ENCODE results near the gene EVC2.

The EVC2 gene

GRCh38 chr4:5563856-5564255 lies 144.5 kb downstream of the EVC2 start:
- in situ Hi-C loops (cut with HindIII; ENCODE audit: low sequenced_read_pairs) = no loop called here
- no peak for DNase-seq (ENCODE audit: low read depth, low spot score)
- no peak overlapping the region for H3K4me3 ChIP-seq (ENCODE audit: low read depth, low read length)
- TF ChIP-seq, protein P1, sequence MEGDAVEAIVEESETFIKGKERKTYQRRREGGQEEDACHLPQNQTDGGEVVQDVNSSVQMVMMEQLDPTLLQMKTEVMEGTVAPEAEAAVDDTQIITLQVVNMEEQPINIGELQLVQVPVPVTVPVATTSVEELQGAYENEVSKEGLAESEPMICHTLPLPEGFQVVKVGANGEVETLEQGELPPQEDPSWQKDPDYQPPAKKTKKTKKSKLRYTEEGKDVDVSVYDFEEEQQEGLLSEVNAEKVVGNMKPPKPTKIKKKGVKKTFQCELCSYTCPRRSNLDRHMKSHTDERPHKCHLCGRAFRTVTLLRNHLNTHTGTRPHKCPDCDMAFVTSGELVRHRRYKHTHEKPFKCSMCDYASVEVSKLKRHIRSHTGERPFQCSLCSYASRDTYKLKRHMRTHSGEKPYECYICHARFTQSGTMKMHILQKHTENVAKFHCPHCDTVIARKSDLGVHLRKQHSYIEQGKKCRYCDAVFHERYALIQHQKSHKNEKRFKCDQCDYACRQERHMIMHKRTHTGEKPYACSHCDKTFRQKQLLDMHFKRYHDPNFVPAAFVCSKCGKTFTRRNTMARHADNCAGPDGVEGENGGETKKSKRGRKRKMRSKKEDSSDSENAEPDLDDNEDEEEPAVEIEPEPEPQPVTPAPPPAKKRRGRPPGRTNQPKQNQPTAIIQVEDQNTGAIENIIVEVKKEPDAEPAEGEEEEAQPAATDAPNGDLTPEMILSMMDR (IDR thresholded peaks at IDR 0.05; ENCODE audit: low read depth, low read length) = no peak

GRCh38 chr4:5562476-5562875 lies 145.9 kb downstream of the EVC2 start:
- in situ Hi-C loops (cut with HindIII; ENCODE audit: low sequenced_read_pairs) = no loop called here
- no peak for DNase-seq (ENCODE audit: low read depth, low spot score)
- TF ChIP-seq, protein P1 (IDR thresholded peaks at IDR 0.05; ENCODE audit: low read depth, low read length) = no peak
- no peak overlapping the region for H3K4me3 ChIP-seq (ENCODE audit: low read depth, low read length)

- in situ Hi-C loops (cut with HindIII; ENCODE audit: low sequenced_read_pairs) = no loop called here
- TF ChIP-seq, protein P1 (IDR thresholded peaks at IDR 0.05; ENCODE audit: low read depth, low read length) = no peak
- DNase-seq (ENCODE audit: low read depth, low spot score) = no peak
Measured at GRCh38 chr4:5561286-5561685, 147.1 kb downstream of the EVC2 start.

DNA sequence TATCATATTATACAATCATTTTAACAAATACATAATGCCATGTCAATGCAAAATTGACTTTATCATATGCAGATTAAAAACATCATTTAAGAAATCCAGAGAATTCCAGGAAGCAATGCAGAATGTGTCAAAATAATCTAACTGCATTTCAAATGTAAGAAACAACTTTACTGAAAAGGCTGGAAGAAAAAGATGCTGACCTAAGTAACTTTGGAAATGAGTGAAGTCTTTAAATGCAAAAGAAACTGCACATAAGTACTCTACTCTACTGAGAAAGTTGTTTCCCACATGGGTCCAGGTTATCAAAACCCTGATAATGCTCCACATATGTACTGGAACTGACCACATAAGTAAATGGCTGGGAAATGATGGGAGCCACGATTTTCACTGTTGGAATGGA lies 149.9 kb downstream of the EVC2 start:
- no peak overlapping the region for H3K4me3 ChIP-seq (ENCODE audit: low read depth, low read length)
- TF ChIP-seq, protein P1 (IDR thresholded peaks at IDR 0.05; ENCODE audit: low read depth, low read length) = no peak
- in situ Hi-C loops (cut with HindIII; ENCODE audit: low sequenced_read_pairs) = no loop called here
- DNase-seq (ENCODE audit: low read depth, low spot score) = no peak

More at GRCh38 chr4:5561286-5561685, 147.1 kb downstream of the EVC2 start:
- H3K4me3 ChIP-seq (ENCODE audit: low read depth, low read length) = no peak overlapping the region

GRCh38 chr4:5554376-5554775 lies 154.0 kb downstream of the EVC2 start:
- no peak overlapping the region for H3K4me3 ChIP-seq (ENCODE audit: low read depth, low read length)
- in situ Hi-C loops (cut with HindIII; ENCODE audit: low sequenced_read_pairs) = no loop called here
- TF ChIP-seq, protein P1 (IDR thresholded peaks at IDR 0.05; ENCODE audit: low read depth, low read length) = no peak
- DNase-seq (ENCODE audit: low read depth, low spot score) = no peak

- in situ Hi-C loops (cut with HindIII; ENCODE audit: low sequenced_read_pairs) = no loop called here
- TF ChIP-seq, protein P1 (IDR thresholded peaks at IDR 0.05; ENCODE audit: low read depth, low read length) = no peak
Measured at GRCh38 chr4:5553801-5554200, 154.6 kb downstream of the EVC2 start.

GRCh38 chr4:5552451-5552850 lies 155.9 kb downstream of the EVC2 start:
- in situ Hi-C loops (cut with HindIII; ENCODE audit: low sequenced_read_pairs) = no loop called here
- H3K4me3 ChIP-seq (ENCODE audit: low read depth, low read length) = no peak overlapping the region
- no peak for DNase-seq (ENCODE audit: low read depth, low spot score)
- TF ChIP-seq, protein P1 (IDR thresholded peaks at IDR 0.05; ENCODE audit: low read depth, low read length) = no peak

More at GRCh38 chr4:5553801-5554200, 154.6 kb downstream of the EVC2 start:
- no peak for DNase-seq (ENCODE audit: low read depth, low spot score)
- no peak overlapping the region for H3K4me3 ChIP-seq (ENCODE audit: low read depth, low read length)

Data from astrocyte of the spinal cord (primary cell).